Activated CD4-positive, alpha-beta T cell treated with anti-CD3 and anti-CD28 coated beads for 1 hour (primary cell): ENCODE measurements around the gene WDR70.
"Not testable (repeated sequence)": the region's sequence is repeated elsewhere in the genome, so short reads cannot be mapped to it uniquely, and the experiment has no call there.

ENCODE experiments used
- DNase-seq: peaks from one replicate; pipeline ENCODE4 v3.0.0-alpha.2; 2020

WDR70 gene

GRCh38 chr5:37518356-37518755 lies 139.2 kb downstream of the WDR70 start:
- DNase-seq = not testable (repeated sequence)

GRCh38 chr5:37519304-37519703 lies 140.2 kb downstream of the WDR70 start:
- no peak for DNase-seq

GRCh38 chr5:37519807-37520206 lies 140.7 kb downstream of the WDR70 start:
- DNase-seq = no peak

GRCh38 chr5:37520811-37521210 lies 141.7 kb downstream of the WDR70 start:
- no peak for DNase-seq

- no peak for DNase-seq
These were observed 154.0 kb downstream of the WDR70 start for GRCh38 chr5:37532976-37533740.

GRCh38 chr5:37533851-37534250 lies 154.7 kb downstream of the WDR70 start:
- no peak for DNase-seq

GRCh38 chr5:37539459-37539858 lies 160.3 kb downstream of the WDR70 start:
- DNase-seq = no peak

- DNase-seq = no peak
These were observed 164.1 kb downstream of the WDR70 start for GRCh38 chr5:37543216-37543615.

GRCh38 chr5:37549411-37549810 lies 170.3 kb downstream of the WDR70 start:
- DNase-seq = no peak

- DNase-seq = no peak
These were observed 173.0 kb downstream of the WDR70 start for GRCh38 chr5:37552161-37552560.

GRCh38 chr5:37552770-37553719 lies 173.9 kb downstream of the WDR70 start:
- DNase-seq = no peak

- DNase-seq = no peak
These were observed 174.7 kb downstream of the WDR70 start for GRCh38 chr5:37553720-37554404.

- no peak for DNase-seq
These were observed 175.3 kb downstream of the WDR70 start for GRCh38 chr5:37554405-37554739.

GRCh38 chr5:37554938-37555337 lies 175.8 kb downstream of the WDR70 start:
- no peak for DNase-seq

GRCh38 chr5:37557734-37558293 lies 178.7 kb downstream of the WDR70 start:
- no peak for DNase-seq

GRCh38 chr5:37565062-37565670 lies 186.0 kb downstream of the WDR70 start:
- no peak for DNase-seq

- no peak for DNase-seq
These were observed 188.4 kb downstream of the WDR70 start for GRCh38 chr5:37567566-37567965.

- no peak for DNase-seq
These were observed 189.1 kb downstream of the WDR70 start for GRCh38 chr5:37568018-37568753.

- DNase-seq = no peak
These were observed 189.8 kb downstream of the WDR70 start for GRCh38 chr5:37568893-37569292.

- DNase-seq = no peak
These were observed 190.3 kb downstream of the WDR70 start for GRCh38 chr5:37569466-37569865.

- no peak for DNase-seq
These were observed 191.5 kb downstream of the WDR70 start for GRCh38 chr5:37570597-37570996.

GRCh38 chr5:37571985-37572384 lies 192.9 kb downstream of the WDR70 start:
- DNase-seq = no peak
